NCI-H2107 treated with DMSO at 0.1 percent for 48 hours (cell line): ENCODE results near the gene TMCC2.

Source experiments
- DNase-seq: peaks from one replicate; lab custom pipeline; 2025; ENCODE audit not compliant: unreplicated experiment; lab: John Stamatoyannopoulos, UW

Gene TMCC2

GRCh38 chr1:205301205-205301821, 73.6 kb downstream of the TMCC2 start:
- peak; percentile 93 for DNase-seq

GRCh38 chr1:205301842-205302588, 74.3 kb downstream of the TMCC2 start:
- no peak for DNase-seq

GRCh38 chr1:205303247-205303888, 75.6 kb downstream of the TMCC2 start:
- DNase-seq = no peak

GRCh38 chr1:205304046-205304694, 76.4 kb downstream of the TMCC2 start:
- no peak for DNase-seq

GRCh38 chr1:205304695-205305070, 76.9 kb downstream of the TMCC2 start:
- DNase-seq = no peak

- DNase-seq = no peak
Measured at GRCh38 chr1:205306929-205307566, 79.3 kb downstream of the TMCC2 start.

GRCh38 chr1:205309741-205310140, 82.0 kb downstream of the TMCC2 start:
- DNase-seq = no peak

GRCh38 chr1:205310976-205311704, 83.4 kb downstream of the TMCC2 start:
- no peak for DNase-seq

- DNase-seq = no peak
Measured at GRCh38 chr1:205312866-205313562, 85.3 kb downstream of the TMCC2 start.

- peak; percentile 80 for DNase-seq
Measured at GRCh38 chr1:205313563-205314308, 86.0 kb downstream of the TMCC2 start.

- DNase-seq = peak; percentile 92
Measured at GRCh38 chr1:205315008-205315618, 87.4 kb downstream of the TMCC2 start.

- no peak for DNase-seq
Measured at GRCh38 chr1:205316161-205316566, 88.4 kb downstream of the TMCC2 start.

- DNase-seq = peak; percentile 93
Measured at GRCh38 chr1:205317311-205317917, 89.7 kb downstream of the TMCC2 start.

GRCh38 chr1:205318231-205318991, 90.7 kb downstream of the TMCC2 start:
- peak; percentile 84 for DNase-seq

GRCh38 chr1:205319081-205320018, 91.6 kb downstream of the TMCC2 start:
- peak; percentile 98 for DNase-seq

- DNase-seq = peak; percentile 87
Measured at GRCh38 chr1:205321162-205321958, 93.6 kb downstream of the TMCC2 start, which contains the start of gene NUAK2. NUAK2 (minus strand) TSS chr1:205321745; CDS start chr1:205321628, 117 bp downstream.
